GM18951 (cell line): ENCODE measurements around the gene ALDH5A1.

ENCODE experiments used
- POLR2A ChIP-seq: IDR thresholded peaks from 4 replicates; pipeline ENCODE4 v1.6.1; 2011; ENCODE audit warnings: mild to moderate bottlenecking; ENCODE audit not compliant: insufficient read length, insufficient read depth; ENCODE audit errors: extremely low read depth
- in situ Hi-C: fragments of 300-500 bp; cut with MboI; formaldehyde crosslinking; loops from one replicate; pipeline ENCODE4 v1.12.0; 2022; ENCODE audit warnings: low sequenced_read_pairs, mixed read lengths, inconsistent platforms; ENCODE audit not compliant: unreplicated experiment

Gene ALDH5A1

DNA sequence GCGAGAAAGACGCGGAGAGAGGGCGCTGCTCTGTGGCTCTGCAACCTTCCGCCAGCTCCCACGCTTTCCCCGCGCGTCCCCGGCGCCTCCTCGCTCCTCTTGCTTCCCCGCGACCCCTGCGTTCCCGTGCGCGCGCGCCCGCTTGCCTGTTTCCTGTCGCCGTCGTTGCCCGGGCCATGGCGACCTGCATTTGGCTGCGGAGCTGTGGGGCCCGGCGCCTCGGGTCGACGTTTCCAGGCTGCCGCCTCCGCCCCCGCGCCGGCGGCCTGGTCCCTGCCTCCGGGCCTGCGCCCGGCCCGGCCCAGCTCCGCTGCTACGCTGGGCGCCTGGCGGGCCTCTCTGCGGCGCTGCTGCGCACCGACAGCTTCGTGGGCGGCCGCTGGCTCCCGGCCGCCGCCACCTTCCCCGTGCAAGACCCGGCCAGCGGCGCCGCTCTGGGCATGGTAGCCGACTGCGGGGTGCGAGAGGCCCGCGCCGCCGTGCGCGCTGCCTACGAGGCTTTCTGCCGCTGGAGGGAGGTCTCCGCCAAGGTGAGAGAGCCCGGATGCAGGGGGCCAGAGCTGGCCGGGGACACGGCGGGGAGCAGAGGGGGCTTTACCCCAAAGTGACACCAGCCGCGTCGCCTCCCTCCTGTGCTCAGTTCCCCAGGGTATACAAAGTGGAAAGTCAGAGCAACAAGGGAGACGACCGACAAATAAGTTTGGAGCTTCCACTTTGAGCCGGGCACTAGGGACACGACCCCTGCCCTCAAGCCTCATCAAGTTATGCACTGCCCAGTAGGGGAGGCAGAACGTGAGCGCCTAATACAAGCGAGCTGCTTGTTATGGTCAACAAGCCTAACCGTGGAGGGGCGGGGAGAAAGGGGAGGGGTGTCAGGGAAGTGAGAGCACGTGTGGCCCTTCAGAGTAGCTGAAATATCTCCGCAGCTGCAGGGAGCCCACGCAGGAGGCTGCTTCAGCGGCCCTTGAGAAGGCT lies at the start of gene ALDH5A1:
ALDH5A1 (plus strand) TSS at position 149 of the 975 bp plus-strand sequence; CDS start at position 177, 28 bp downstream.
- in situ Hi-C loops, result no loop called here
- TF ChIP-seq POLR2A, result peak; percentile 51

DNA sequence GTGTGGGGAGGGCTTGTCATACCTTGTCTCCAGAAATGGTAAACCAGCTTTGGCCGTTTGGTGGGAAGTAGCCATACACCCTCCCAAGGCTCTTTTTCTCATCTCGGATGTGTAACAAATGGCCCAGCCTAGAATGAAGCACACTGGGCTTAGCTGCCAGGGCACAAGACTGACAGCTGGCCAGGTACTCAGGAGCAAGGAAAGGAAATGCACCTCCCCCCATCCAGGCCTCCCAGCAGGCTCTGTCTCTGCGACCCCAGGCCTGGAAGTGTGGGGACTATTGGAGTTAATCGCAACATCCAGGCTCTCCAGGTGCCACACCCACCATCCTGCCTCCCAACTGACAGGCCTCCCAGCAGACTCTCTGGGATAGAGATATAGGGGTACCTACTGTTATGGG lies 49.1 kb upstream of the ALDH5A1 start:
- no peak for TF ChIP-seq POLR2A
- in situ Hi-C loops, result no loop called here

- in situ Hi-C loops, result no loop called here
- TF ChIP-seq POLR2A, result no peak
Measured at GRCh38 chr6:24446670-24447069, 48.1 kb upstream of the ALDH5A1 start.

DNA sequence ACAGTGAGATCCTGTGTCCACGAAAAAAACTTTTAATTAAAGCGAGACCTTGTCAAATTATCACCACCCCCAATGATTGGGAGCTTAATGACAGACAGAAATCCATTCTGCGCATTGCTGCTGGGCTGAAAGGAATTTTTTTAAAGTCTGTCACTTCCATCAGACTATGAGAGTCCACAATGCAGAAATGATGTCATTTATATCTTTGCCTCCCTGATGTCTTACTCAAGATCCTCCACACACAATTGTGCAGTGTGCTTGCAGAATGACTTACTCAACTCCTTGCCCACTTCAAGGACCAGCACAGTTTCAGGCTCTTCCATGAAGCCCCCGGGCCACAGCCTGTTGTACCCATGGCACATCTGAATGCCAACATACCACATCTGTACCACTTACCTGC lies 46.4 kb upstream of the ALDH5A1 start:
- in situ Hi-C loops, result no loop called here
- no peak for TF ChIP-seq POLR2A

- in situ Hi-C loops, result no loop called here
- TF ChIP-seq POLR2A, result no peak
Measured at GRCh38 chr6:24448828-24449525, 45.8 kb upstream of the ALDH5A1 start.

DNA sequence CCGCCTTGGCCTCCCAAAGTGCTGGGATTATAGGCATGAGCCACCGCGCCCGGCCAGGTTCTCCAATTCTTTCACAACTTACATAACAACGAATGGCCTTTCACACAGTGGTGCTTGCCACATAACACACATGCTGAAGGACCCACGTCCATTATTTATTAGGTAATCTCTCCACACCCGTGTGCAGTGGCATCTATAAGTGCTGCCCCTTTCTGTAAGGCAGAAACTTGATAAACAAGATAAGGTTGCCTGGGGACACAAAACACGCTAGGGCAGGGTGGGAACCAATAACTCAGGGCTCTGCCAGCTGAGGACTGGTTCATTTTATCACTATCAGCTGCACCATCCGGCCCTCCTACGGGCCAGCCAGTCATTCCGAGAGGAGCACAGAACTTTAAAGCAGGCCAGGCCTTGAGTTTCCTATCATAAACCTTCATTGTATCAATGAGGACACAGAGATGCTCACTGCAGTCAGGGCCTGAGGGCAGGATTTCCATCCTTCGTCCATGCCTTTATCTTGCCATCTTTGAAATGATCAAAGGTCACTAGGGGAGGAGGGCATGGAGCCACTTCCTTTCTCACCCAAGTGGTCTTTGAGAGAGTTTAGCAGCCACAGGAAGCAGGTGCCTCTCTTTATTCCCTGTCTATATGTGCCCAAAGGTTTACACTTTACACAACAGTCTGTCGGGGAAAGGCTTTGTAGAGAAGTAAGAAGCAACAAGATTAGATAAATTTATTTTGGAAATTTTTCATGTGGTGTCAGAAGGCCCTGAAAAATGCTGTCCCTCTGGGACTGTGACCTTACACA lies 43.0 kb upstream of the ALDH5A1 start:
- no peak for TF ChIP-seq POLR2A
- in situ Hi-C loops, result no loop called here

DNA sequence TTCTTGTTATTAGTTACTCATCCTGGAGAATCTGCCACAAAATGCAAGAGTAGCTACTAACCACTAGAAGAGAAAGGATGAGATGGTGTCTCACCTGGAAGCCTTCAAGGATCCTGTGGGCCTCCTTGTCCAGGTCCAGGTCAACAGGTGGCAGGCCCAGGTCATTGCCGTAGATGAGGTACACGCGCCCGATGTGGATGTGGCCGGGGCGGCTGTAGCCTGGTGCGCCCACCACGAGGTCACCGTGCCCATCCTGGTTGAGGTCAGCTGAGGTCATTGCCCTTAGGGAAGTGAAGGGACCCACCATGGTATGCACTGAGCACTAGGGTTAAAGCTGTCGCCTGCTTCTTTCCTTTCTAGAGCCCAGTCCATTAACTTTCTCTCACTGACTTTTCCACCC lies 40.8 kb upstream of the ALDH5A1 start:
- in situ Hi-C loops, result no loop called here
- TF ChIP-seq POLR2A, result no peak

- TF ChIP-seq POLR2A, result no peak
- in situ Hi-C loops, result no loop called here
Measured at GRCh38 chr6:24454452-24454851, 40.3 kb upstream of the ALDH5A1 start.

- in situ Hi-C loops, result no loop called here
- TF ChIP-seq POLR2A, result no peak
Measured at GRCh38 chr6:24455061-24455460, 39.7 kb upstream of the ALDH5A1 start.

GRCh38 chr6:24458134-24458533 lies 36.6 kb upstream of the ALDH5A1 start:
- in situ Hi-C loops, result no loop called here
- TF ChIP-seq POLR2A, result no peak

GRCh38 chr6:24458941-24459340 lies 35.8 kb upstream of the ALDH5A1 start:
- in situ Hi-C loops, result no loop called here

DNA sequence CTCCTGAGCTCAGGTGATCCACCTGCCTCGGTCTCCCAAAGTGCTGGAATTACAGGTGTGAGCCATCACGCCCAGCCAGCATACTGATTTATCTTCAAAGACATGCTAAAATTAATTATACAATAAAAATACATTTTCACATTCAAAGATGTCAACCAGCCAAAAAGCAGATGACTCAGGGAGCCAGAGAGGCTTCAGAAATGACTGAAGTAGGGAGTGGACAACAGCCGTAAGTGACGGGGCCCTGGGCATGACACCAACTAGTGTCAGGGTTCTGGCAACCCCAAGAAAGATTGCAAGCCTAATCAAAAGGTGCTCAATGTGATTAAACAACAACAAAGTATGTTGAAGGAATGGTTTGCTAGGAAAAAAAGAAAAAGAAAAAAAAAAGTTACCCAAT lies 33.8 kb upstream of the ALDH5A1 start:
- no peak for TF ChIP-seq POLR2A
- in situ Hi-C loops, result no loop called here

More at GRCh38 chr6:24458941-24459340, 35.8 kb upstream of the ALDH5A1 start:
- no peak for TF ChIP-seq POLR2A
